Fibroblast of lung (primary cell): Measurements from ENCODE around the gene TMEM123.

ENCODE experiments used
- EZH2 ChIP-seq: IDR thresholded peaks from 2 replicates; pipeline ENCODE4 v1.5.1; 2012; ENCODE audit warnings: low read length, control low read depth, mild to moderate bottlenecking; ENCODE audit errors: missing control alignments
- TF ChIP-seq, protein P1 (sequence below), 2 donors: IDR thresholded peaks in 1 of 2; conservative IDR thresholded peaks in 1 of 2; 1 replicate in 1 of 2; 2 replicates in 1 of 2; pipeline ENCODE4 v1.5.1; 2011 to 2012; ENCODE audit warnings: low read length in 2 of 2, control low read depth in 1 of 2, inconsistent platforms in 1 of 2, low read depth in 1 of 2, mild to moderate bottlenecking in 1 of 2

- TF ChIP-seq EZH2: no peak
- TF ChIP-seq, protein P1, sequence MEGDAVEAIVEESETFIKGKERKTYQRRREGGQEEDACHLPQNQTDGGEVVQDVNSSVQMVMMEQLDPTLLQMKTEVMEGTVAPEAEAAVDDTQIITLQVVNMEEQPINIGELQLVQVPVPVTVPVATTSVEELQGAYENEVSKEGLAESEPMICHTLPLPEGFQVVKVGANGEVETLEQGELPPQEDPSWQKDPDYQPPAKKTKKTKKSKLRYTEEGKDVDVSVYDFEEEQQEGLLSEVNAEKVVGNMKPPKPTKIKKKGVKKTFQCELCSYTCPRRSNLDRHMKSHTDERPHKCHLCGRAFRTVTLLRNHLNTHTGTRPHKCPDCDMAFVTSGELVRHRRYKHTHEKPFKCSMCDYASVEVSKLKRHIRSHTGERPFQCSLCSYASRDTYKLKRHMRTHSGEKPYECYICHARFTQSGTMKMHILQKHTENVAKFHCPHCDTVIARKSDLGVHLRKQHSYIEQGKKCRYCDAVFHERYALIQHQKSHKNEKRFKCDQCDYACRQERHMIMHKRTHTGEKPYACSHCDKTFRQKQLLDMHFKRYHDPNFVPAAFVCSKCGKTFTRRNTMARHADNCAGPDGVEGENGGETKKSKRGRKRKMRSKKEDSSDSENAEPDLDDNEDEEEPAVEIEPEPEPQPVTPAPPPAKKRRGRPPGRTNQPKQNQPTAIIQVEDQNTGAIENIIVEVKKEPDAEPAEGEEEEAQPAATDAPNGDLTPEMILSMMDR (conservative IDR thresholded peaks at IDR 0.05 in 1 of 2, IDR thresholded peaks at IDR 0.05 in 1 of 2; ENCODE audit: low read depth in 1 of 2, low read length in 2 of 2): no peak
Observed at GRCh38 chr11:102435688-102436087, 16.9 kb downstream of the TMEM123 start.
